GM19043 (cell line): ENCODE results near the gene BEND4.

Source experiments
- ATAC-seq: cut with Tn5 transposase; IDR thresholded peaks from one replicate; pipeline ENCODE4 v1.9.1; 2021; ENCODE audit warnings: low read depth; ENCODE audit not compliant: unreplicated experiment

BEND4 gene

DNA sequence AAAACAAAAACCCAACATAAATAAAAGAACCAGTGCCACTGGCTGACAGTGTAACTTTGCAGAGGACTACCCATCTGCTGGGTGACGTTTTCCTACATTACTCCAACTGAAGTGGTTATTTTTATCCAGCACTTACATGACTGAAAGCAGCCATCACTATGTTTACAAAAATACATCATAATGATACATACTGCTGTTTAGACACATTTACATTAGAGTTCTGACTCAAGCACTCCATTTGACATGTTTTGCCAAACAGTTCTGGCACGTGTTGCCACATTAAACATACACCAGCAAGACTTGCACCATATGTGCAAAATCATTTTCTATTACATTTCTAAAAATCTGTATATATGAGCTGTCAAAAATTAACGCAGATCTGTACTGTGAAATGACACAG is 39.6 kb downstream of the BEND4 start:
- no peak for ATAC-seq

DNA sequence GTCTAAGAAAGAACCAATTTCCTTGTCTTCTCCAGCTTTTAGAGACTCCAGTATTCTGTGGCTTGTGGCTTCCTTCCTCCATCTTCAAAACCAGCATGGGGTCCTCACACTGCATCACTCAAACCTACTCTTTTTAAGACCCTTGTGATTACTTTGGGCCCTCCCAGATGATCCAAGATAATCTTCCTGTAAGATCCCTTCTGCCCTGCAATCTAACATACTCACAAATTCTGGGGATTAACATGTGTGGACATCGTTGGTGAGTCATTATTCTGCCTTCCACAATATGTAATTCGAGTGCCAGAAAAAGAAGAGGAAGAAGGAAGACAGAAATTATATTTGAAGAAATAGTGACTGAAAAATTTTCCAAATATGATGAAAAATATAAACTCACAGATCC is 47.9 kb downstream of the BEND4 start:
- no peak for ATAC-seq

DNA sequence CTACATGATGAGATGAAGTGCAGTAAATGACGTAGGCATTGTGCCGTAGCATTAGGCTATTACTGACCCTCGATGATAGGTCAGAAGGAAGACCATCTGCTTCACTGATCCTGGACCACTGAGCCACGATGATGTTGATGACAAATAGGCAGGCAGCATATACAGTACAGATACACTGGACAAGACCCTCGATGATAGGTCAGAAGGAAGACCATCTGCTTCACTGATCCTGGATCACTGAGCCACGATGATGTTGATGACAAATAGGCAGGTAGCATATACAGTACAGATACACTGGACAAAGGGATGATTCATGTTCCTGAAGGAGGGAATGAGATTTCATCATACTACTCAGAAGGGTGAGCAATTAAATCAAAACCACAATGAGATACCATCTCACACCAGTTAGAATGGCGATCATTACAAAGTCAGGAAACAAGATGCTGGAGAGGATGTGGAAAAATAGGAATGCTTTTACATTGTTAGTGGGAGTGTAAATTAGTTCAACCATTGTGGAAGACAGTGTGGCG is 50.9 kb downstream of the BEND4 start:
- ATAC-seq: no peak

DNA sequence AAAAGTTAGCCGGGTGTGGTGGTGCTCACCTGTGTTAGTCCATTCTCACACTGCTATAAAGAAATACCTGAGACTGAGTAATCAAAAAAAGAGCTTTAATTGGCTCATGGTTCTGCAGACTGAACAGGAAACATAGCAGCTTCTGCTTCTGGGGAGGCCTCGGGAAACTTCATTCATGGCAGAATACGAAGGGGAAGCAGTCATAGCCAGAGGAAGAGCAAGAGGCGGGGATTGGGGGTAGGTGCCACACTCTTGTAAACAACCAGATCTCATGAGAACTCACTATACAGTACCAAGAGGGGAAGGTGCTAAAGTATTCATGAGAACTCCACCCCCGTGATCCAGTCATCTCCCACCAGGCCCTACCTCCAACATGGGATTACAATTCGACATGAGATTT is 64.1 kb downstream of the BEND4 start:
- no peak for ATAC-seq

DNA sequence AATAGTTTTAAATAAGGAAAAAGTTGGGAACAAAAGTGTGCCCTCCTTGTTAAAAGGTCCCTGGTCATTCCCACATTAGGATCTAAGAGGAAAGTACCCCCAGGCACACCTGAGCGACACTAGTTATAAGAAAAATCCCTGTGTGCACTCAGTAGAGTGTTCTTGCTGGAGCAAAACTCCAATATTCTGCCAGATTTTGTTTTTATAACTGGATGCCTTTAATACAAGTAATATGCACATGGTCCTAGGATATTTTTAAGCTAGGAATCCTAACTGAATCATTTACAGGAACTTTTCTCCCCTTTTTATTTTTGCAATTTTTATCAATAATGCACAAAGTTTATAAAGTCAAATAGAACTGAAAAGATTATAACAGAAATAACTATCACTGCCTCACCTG is 68.6 kb downstream of the BEND4 start:
- no peak for ATAC-seq

DNA sequence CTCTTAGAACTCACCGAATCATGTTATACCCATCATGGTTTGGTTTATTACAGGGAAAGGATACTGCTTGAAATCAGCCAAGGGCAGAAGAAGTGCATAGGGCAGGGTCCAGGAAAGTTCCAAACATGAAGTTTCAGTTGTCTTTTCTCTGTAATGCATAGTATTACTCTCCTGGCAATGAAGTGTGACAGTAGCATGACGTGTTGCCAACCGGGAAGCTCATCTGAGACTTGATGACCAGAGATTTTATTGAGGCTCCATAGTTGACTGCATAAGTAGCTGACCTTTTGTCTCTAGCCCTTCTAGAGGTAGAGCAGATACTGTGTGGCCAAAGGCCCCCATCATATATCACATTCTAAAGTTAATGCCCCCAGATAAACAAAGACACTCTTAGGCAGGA is 72.1 kb downstream of the BEND4 start:
- ATAC-seq: peak; percentile 51

DNA sequence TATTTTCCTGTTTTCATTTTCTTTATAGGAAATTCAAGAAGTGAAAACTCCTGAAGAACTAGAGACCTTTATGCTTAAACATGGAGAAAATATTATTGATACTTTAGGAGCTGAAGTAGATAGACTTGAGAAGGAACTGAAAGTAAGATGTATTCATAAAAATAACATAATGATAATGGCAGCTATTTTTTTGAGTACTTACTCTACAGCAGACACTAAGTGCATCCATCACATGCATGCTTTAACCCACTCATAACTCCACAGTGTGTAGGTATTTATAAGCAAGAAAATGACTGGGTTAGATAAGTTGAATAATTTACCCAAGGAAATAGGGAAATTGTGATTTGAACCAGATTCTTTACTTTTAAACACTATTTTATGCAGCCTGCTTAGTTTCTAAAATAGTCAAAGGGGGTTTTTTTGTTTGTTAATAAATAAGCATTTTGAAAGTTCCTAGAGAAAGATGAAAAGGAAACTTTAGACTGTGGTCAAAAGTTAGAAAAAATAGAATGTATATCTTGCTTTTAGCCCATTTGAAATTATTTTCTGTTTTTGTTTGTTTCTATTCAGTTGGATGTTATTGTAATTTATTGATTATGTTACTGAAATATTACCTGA is 74.2 kb downstream of the BEND4 start:
- ATAC-seq: peak; percentile 86

DNA sequence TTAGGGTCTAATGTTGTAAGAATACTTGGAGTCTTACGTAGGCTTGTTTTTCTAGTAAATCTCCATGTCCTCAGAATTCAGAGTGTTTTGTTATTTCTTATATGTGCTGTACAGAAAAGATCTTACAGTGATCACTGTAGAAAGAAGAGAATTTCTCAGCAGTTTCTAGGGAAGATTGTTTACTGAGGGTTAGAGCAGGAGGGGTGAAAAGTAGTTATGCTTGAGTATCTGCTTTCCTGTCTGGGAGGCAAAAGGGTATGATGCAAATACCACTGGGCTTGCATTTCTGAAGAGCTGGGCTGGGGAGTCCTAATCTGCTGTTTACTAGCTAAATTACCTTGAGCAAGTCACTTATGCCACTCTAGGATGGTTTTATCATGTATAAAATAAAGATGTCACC is 78.2 kb downstream of the BEND4 start:
- no peak for ATAC-seq

DNA sequence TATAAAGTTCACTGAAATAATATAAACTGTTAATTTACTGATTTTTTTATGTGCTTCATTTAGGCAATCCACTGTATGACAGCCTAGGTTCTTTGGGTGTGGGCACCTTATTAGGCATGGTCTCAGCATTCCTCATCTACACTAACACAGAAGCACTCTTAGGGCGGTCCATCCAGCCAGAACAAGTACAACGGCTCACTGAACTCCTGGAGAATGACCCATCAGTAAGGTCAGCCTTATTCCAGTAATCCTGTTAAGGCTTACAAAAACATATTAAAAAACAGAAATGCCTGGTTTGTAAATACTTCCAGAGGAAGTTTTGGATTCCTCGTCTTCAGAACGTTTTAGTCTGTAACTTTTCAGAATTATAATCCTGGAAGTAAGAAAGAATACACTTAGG is 82.0 kb downstream of the BEND4 start:
- ATAC-seq: no peak

DNA sequence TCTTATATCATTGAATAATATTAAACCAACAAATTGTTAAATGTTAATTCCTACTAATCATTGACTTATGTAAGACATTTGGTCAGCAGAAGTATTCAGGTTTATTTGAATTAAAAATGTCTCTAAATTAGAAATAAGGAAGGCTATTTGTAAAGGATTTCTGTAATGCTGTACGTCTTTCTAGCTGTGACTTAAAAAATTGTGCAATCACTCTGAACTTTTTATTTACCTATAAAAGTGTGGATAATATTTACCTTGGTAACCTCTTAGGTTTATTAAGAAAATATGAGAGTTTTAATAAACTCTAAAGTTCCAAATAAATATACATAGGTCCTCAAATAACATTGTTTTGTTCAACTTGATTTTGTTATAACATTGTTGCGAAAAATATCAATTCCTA is 85.2 kb downstream of the BEND4 start:
- no peak for ATAC-seq

DNA sequence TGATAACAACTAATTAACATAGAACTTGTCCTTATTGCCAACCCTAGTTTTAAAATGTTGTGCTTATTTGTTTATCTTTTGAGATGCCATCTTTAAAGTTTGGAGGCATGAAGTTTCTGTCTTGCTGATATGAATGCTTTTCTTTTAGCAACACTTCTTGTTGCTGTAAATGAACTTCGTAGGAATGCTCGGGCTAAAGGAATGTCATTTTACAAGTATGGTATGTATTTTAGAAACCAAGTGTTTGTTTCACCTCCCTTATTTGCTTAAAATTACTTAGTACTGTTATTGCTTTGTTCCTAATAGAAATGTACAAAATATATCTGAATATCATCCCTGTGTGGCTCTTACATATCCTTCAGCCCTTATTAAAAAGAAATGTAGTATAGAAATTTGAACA is 86.1 kb downstream of the BEND4 start:
- no peak for ATAC-seq
